Sciatic nerve (tissue), 2 donors: ENCODE results near the gene HSD11B1L. TPM values are rescaled to one million over a fixed set of nuclear protein-coding genes. Genes with fewer than 3 reads are reported as not detected.
A peak's percentile ranks its signal among the peaks of the same experiment; 100 is the strongest.
"Not testable (repeated sequence)": the region's sequence is repeated elsewhere in the genome, so short reads cannot be mapped to it uniquely, and the experiment has no call there.

Source experiments
- ATAC-seq: fragments of 200-7000 bp; cut with Tn5 transposase; one replicate; pipeline ENCODE4 v1.9.1; 2020; ENCODE audit warnings: mild to moderate bottlenecking, moderate library complexity
- DNase-seq: peaks from one replicate; pipeline ENCODE4 v3.0.0-alpha.2; 2020; ENCODE audit warnings: low spot score
- intact Hi-C: fragments of 100-400 bp; cut with DNase I; formaldehyde crosslinking; loops from one replicate; pipeline ENCODE4 v1.14.2; 2022
- total RNA-seq: library from RNA; stranded (reverse); fragmentation: NEBNext Ultra II Directional; extraction: Animal tissue kit (Norgen Biotek cat#: 25700); gene quantifications from one replicate; pipeline ENCODE4 v1.2.1, GENCODE V29; 2021
- donor health status: DM: no; HTN: no; CAD: no.
- donor health status: DM: no; HTN: no; CAD: no.

The HSD11B1L gene
- total RNA-seq, 1 donor from 2014 or later = 3.7 TPM

- ATAC-seq = no peak
- DNase-seq = no peak
- intact Hi-C loops = no loop called here
Measured at GRCh38 chr19:5717215-5717935, 36.5 kb downstream of the HSD11B1L start.

GRCh38 chr19:5718037-5718578 lies 37.3 kb downstream of the HSD11B1L start:
- DNase-seq (no peak), ATAC-seq (no peak)
- intact Hi-C loops = no loop called here

- ATAC-seq = no peak
- no peak for DNase-seq
- intact Hi-C loops = no loop called here
Measured at GRCh38 chr19:5718579-5719273, 37.9 kb downstream of the HSD11B1L start.

DNA sequence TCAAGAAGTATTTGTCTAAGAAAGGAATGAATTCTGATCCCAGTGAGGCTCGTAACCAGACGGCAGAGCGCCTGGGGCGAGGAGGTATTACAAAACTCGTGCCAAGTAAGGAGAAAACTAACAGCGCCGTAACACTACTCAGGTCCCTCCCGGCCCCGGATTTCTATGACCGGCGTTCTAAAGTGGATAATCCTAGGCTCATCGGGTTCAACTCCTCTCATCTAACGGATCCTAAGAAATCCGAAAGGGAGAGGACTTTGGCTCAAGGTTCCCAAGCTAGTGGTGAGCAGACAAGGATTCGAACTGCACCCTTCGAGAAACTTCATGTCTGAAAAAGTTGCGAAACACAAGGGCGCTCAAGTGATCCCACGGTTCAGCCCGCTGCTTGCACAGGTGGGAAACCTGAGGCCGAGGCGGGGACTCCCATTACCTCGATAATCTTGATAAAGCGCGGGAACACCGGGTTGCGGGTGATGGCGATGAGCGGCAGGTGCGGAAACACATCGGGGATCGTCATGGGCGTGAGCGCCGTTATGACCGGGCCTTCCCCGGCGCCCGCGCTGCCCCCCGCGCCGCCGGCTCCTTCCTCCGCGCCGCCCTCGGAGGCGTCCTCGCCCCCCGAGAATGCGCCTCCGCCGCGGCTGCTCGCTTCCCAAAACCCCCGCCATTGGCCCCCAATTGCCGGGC lies 38.6 kb downstream of the HSD11B1L start:
- DNase-seq = no peak
- intact Hi-C loops = no loop called here
- no peak for ATAC-seq

DNA sequence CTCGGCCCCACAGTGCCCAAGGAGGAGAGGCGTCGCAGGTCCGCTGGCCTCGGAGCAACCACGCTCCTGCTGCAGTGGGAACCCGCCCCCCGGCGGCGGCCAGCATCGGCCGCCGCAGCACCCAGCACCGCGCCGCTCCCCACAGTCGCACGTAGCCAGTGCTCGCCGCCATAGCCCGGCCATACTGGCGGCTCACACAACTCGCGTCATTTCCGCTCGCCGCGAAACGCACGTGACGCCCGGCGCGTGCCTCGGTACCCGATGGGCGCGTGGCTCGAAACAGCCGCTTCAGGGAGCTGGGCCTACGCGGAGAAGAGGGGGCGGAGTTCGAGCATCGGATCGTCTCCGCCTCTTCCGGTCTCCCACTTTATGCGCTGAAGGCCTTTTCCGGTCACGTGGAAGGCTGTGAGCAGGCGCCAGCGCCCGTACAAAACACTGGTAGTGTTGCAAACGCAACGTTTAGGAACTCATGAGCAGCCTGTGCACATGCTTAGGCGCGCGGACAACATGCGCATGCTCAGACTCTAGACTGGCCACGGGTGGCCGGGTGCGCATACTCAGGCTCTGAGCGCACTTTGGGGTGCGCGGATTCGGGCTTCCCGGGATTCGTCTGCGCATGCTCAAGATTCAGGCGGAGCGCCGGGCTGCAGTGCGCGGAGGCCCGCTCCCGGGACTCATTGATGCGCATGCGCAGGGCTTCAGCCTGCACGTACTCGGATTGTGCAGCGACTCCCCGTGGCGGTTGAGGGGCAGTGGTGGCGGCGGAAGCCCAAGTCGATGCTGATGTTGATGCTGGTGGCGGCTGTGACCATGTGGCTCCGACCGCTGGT lies 39.3 kb downstream of the HSD11B1L start, which contains the start of the genes CATSPERD and LONP1:
Gene CATSPERD (plus strand): TSS at position 677 of the 830 bp plus-strand sequence. CDS start 101 bp downstream, at position 778.
Gene LONP1 (minus strand): TSS at position 186 of the 830 bp plus-strand sequence. CDS start 14 bp downstream, at position 172.
- ATAC-seq = peak; percentile 99
- intact Hi-C loops = no loop called here

GRCh38 chr19:5727453-5728050 lies 46.7 kb downstream of the HSD11B1L start:
- intact Hi-C loops = no loop called here
- ATAC-seq (no peak), DNase-seq (no peak)

More for the DNA sequence above, 39.3 kb downstream of the HSD11B1L start, which contains the start of the genes CATSPERD and LONP1:
- DNase-seq = peak; percentile 99

GRCh38 chr19:5733172-5733571 lies 52.3 kb downstream of the HSD11B1L start:
- ATAC-seq, intact Hi-C loops, DNase-seq: not testable (repeated sequence)

Other genes with a start within 250 kb of the HSD11B1L start
- gene ZNRF4, start 225.6 kb upstream of the HSD11B1L start, total RNA-seq = not detected
- 3.7 TPM for gene TINCR, start 113.1 kb upstream of the HSD11B1L start, total RNA-seq
- 121 TPM for gene SAFB2, start 58.3 kb upstream of the HSD11B1L start, total RNA-seq
- gene SAFB, start 57.9 kb upstream of the HSD11B1L start, total RNA-seq = 115 TPM
- 35.9 TPM for gene MICOS13, start 511 bp upstream of the HSD11B1L start, total RNA-seq
- 601 TPM for gene RPL36, start 9.3 kb downstream of the HSD11B1L start, total RNA-seq
- 48.8 TPM for gene LONP1, start 39.1 kb downstream of the HSD11B1L start, total RNA-seq
- not detected for gene CATSPERD, start 39.6 kb downstream of the HSD11B1L start, total RNA-seq
- gene PRR22, start 103.7 kb downstream of the HSD11B1L start, total RNA-seq = 1.0 TPM
- gene DUS3L, start 110.1 kb downstream of the HSD11B1L start, total RNA-seq = 27.9 TPM
- gene NRTN, start 124.0 kb downstream of the HSD11B1L start, total RNA-seq = not detected
- gene FUT6, start 158.7 kb downstream of the HSD11B1L start, total RNA-seq = not detected
- not detected for gene FUT3, start 170.4 kb downstream of the HSD11B1L start, total RNA-seq
- 0.18 TPM for gene FUT5, start 189.5 kb downstream of the HSD11B1L start, total RNA-seq
- gene NDUFA11, start 222.8 kb downstream of the HSD11B1L start, total RNA-seq = 134 TPM
- 7.1 TPM for gene VMAC, start 223.8 kb downstream of the HSD11B1L start, total RNA-seq
- 80.2 TPM for gene CAPS, start 233.2 kb downstream of the HSD11B1L start, total RNA-seq